HG02970 (cell line): Measurements from ENCODE around the gene OBSCN.
"Not testable (repeated sequence)": the region's sequence is repeated elsewhere in the genome, so short reads cannot be mapped to it uniquely, and the experiment has no call there.

Experiments used
- ATAC-seq: cut with Tn5 transposase; IDR thresholded peaks from one replicate; pipeline ENCODE4 v1.9.1; 2021; ENCODE audit warnings: mild to moderate bottlenecking, moderate library complexity, moderate number of reproducible peaks; ENCODE audit not compliant: unreplicated experiment, low FRiP score

OBSCN gene

GRCh38 chr1:228256626-228257375 lies 49.0 kb downstream of the OBSCN start:
- ATAC-seq, result no peak

GRCh38 chr1:228258486-228258885 lies 50.6 kb downstream of the OBSCN start:
- ATAC-seq, result no peak

- ATAC-seq, result no peak
Measured at GRCh38 chr1:228259368-228259894, 51.6 kb downstream of the OBSCN start.

GRCh38 chr1:228259951-228260350 lies 52.1 kb downstream of the OBSCN start:
- ATAC-seq, result no peak

GRCh38 chr1:228261706-228262105 lies 53.9 kb downstream of the OBSCN start:
- no peak for ATAC-seq

- no peak for ATAC-seq
Measured at GRCh38 chr1:228262475-228262874, 54.6 kb downstream of the OBSCN start.

- ATAC-seq, result no peak
Measured at GRCh38 chr1:228263636-228264035, 55.8 kb downstream of the OBSCN start.

GRCh38 chr1:228264090-228264829 lies 56.4 kb downstream of the OBSCN start:
- ATAC-seq, result no peak

- no peak for ATAC-seq
Measured at GRCh38 chr1:228265167-228265566, 57.3 kb downstream of the OBSCN start.

GRCh38 chr1:228267962-228268880 lies 60.4 kb downstream of the OBSCN start:
- ATAC-seq, result no peak

- ATAC-seq, result no peak
Measured at GRCh38 chr1:228268881-228269265, 61.0 kb downstream of the OBSCN start.

GRCh38 chr1:228269431-228269830 lies 61.6 kb downstream of the OBSCN start:
- ATAC-seq, result not testable (repeated sequence)

- no peak for ATAC-seq
Measured at GRCh38 chr1:228270032-228270431, 62.2 kb downstream of the OBSCN start.

- ATAC-seq, result no peak
Measured at GRCh38 chr1:228271701-228272251, 63.9 kb downstream of the OBSCN start.

GRCh38 chr1:228272331-228272791 lies 64.5 kb downstream of the OBSCN start:
- ATAC-seq, result no peak

- ATAC-seq, result no peak
Measured at GRCh38 chr1:228272831-228273571, 65.2 kb downstream of the OBSCN start.

GRCh38 chr1:228273720-228274451 lies 66.0 kb downstream of the OBSCN start:
- no peak for ATAC-seq

GRCh38 chr1:228274452-228275178 lies 66.8 kb downstream of the OBSCN start:
- no peak for ATAC-seq

- ATAC-seq, result no peak
Measured at GRCh38 chr1:228275179-228275429, 67.3 kb downstream of the OBSCN start.
